Activated CD8-positive, alpha-beta memory T cell treated with anti-CD3 and anti-CD28 coated beads, Interleukin-2, amount 10 ng/mL, durations not matched to agents 7 days and 5 days (primary cell): Measurements from ENCODE around the gene STK32B. TPM values are rescaled to one million over a fixed set of nuclear protein-coding genes. Genes with fewer than 3 reads are reported as not detected.

Experiments used
- ATAC-seq: fragments of 150-1000 bp; cut with Tn5 transposase; one replicate; pipeline ENCODE4 v1.10.0; 2021; ENCODE audit warnings: moderate library complexity
- CTCF ChIA-PET: fragments of 350-600 bp; sonication (Branson Sonifier 250); formaldehyde crosslinking; loops from one replicate; lab custom pipeline; 2021; ENCODE audit warnings: antibody characterized with exemption; lab: Charles Lee
- DNase-seq: peaks from one replicate; pipeline ENCODE4 v3.0.0-alpha.2; 2020
- H3K27ac Mint-ChIP-seq: one replicate; pipeline ENCODE4 v1.8.0; 2021; ENCODE audit warnings: mild to moderate bottlenecking, mixed read lengths
- H3K27me3 Mint-ChIP-seq: one replicate; pipeline ENCODE4 v1.8.0; 2021; ENCODE audit warnings: mixed read lengths
- H3K36me3 Mint-ChIP-seq: one replicate; pipeline ENCODE4 v1.8.0; 2021; ENCODE audit warnings: mild to moderate bottlenecking, mixed read lengths
- H3K4me1 Mint-ChIP-seq: one replicate; pipeline ENCODE4 v1.8.0; 2021; ENCODE audit warnings: mixed read lengths
- H3K4me3 Mint-ChIP-seq: one replicate; pipeline ENCODE4 v1.8.0; 2021; ENCODE audit warnings: mild to moderate bottlenecking, moderate library complexity, mixed read lengths
- H3K9me3 Mint-ChIP-seq: one replicate; pipeline ENCODE4 v1.8.0; 2022; ENCODE audit warnings: low read depth, mixed read lengths
- total RNA-seq, 2 experiments: library from RNA; stranded (reverse); gene quantifications; one replicate each; pipeline ENCODE4 v1.2.3, GENCODE V29; 2021

STK32B gene
- total RNA-seq, 2 experiments from 2014 or later, result not detected

DNA sequence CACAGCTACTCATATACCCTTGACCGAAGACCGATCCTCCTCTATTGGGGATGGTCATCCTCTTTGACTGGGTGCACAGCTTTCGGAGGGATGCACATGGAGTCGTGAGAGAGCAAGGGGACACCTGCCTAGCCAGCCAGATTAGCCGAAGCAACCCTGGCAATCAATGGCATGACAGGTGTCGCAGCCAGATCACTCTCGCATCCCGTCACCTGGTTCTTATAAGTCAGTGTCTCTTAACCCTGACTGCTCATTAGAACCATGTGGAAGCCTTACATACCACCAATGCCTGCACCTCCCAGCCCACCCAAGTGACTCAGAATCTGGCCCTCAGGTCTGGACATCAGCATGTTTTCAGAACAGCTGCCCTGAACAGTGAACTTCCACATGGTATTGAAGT, 407.4 kb downstream of the STK32B start:
- Mint-ChIP-seq H3K4me3 (no peak overlapping the region), H3K36me3 (no peaks in the 10 kb centered on the region), H3K27ac (no peak overlapping the region), H3K4me1 (no peaks in the 10 kb centered on the region), H3K9me3 (no peaks in the 10 kb centered on the region), H3K27me3 (no peaks in the 10 kb centered on the region)
- no peak for DNase-seq
- CTCF ChIA-PET, result no interaction called here
- ATAC-seq, result no peak

DNA sequence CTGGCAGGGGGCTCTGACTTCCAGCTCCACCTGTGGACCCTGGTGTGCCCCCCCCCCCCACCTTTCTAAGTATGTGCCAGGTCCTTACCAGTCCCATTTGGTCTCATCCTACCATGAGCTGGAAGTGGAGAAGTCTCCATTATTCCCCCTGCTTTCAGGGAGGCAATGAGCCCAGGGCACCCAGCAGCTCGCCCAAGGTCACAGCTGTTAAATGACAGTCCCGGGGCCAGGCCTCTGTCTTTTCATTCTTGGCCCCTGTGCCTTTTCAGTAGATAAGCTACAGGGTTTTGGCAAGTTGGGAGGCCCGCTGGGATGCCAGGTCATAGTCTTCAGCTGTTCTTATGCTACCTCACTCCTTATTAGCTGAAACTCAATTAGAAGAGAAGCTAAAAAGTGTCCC, 408.0 kb downstream of the STK32B start:
- DNase-seq, result no peak
- Mint-ChIP-seq H3K4me3 (no peak overlapping the region), H3K27ac (no peak overlapping the region), H3K4me1 (no peaks in the 10 kb centered on the region), H3K36me3 (no peaks in the 10 kb centered on the region), H3K27me3 (no peaks in the 10 kb centered on the region), H3K9me3 (no peaks in the 10 kb centered on the region)
- ATAC-seq, result no peak
- CTCF ChIA-PET, result interaction anchor here (0.9 kb wide), 1 partner anchor 10 kb away, joined by 3 read pairs; no protein-coding TSS in a partner anchor

DNA sequence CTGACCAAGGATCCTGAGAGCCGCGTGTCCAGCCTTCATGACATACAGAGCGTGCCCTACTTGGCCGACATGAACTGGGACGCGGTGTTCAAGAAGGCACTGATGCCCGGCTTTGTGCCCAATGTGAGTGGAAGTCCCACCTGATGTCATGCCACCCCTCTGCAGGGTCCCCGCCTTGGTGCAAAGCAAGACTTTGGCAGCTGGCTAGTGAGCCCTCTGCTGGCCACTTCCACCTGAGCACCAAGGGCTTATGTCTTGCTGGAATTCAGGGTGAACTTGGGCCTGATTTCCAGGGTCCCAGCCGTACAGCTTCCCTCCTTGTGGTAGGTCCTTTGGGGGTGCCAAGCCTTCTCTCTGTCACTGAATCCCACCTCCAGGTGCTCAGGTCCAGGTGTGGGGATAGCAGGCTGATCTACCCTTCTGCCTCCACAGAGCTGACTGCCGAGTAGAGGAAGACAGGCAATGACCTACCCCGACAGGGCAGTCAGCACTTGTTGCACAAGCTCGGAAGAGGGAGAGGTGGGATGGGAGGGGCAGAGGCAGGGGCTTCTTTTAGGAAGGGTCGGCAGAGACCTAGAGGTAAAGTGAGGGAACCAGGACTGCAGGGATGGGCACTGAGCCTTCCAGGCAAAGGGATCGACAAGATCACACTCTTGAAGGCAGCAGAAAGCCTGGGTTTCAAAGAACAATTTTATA, 409.0 kb downstream of the STK32B start:
- no peak for DNase-seq
- Mint-ChIP-seq H3K9me3 (no peaks in the 10 kb centered on the region), H3K36me3 (no peaks in the 10 kb centered on the region)

DNA sequence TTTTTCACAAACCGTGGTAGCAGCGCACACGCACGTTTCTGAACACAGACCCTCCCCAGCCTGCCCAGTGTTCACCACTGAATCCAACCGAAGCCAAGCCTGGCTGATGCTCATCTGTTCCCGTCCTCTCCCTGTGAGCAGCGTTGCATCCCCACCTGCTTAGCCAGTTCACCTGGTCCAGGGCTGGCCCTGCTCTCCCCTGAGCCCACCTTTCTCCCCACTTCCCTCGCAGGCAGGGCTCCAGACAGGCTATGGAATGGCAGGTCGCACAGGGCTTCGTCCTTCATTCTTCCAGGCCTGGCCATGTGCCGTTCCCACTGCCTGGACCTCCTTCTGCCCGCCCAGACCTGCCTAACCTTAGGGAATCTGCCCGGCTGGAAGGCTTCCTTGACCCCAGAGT, 410.2 kb downstream of the STK32B start:
- DNase-seq (no peak), ATAC-seq (no peak)
- CTCF ChIA-PET, result no interaction called here
- Mint-ChIP-seq H3K4me1 (no peaks in the 10 kb centered on the region), H3K27ac (no peak overlapping the region), H3K36me3 (no peaks in the 10 kb centered on the region), H3K4me3 (no peak overlapping the region), H3K9me3 (no peaks in the 10 kb centered on the region), H3K27me3 (no peaks in the 10 kb centered on the region)

More for the DNA sequence above, 409.0 kb downstream of the STK32B start:
- ATAC-seq, result no peak
- no peaks in the 10 kb centered on the region for H3K4me1 Mint-ChIP-seq
- CTCF ChIA-PET, result interaction anchor here (0.9 kb wide), 1 partner anchor 11 kb away, joined by 3 read pairs; no protein-coding TSS in a partner anchor
- no peaks in the 10 kb centered on the region for H3K27me3 Mint-ChIP-seq
- no peak overlapping the region for H3K4me3 Mint-ChIP-seq
- no peak overlapping the region for H3K27ac Mint-ChIP-seq

DNA sequence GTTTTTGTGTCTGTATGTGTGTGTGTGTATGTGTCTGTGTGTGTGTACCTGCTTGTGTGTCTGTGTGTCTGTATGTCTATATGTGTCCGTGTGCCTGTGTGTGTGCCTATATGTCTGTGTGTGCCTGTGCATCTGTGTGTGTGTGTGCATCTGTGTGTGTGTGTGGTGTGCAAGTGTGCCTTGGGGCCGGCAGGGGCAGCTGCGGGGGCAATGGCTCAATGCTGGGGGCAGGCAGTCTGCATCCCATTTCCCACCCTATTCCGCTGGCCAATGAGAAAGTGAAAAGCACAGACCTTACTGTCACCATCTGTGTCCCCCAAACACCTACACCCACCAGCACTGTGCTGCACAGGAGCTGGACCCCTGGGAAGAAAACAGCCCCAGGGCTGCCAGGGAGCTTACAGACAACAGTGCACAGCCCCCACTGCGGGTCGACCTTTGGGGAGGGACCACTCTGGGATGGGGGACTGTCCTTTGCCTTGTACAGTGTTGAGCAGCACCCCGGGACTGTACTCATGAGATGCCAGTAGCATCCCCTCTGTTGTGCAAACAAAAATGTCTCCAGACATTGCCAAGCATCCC, 411.1 kb downstream of the STK32B start:
- ATAC-seq (no peak), DNase-seq (no peak)
- CTCF ChIA-PET, result no interaction called here
- no peak overlapping the region for H3K4me3 Mint-ChIP-seq
- no peaks in the 10 kb centered on the region for H3K27me3 Mint-ChIP-seq
- no peaks in the 10 kb centered on the region for H3K36me3 Mint-ChIP-seq
- H3K27ac Mint-ChIP-seq, result no peak overlapping the region
- H3K9me3 Mint-ChIP-seq, result no peaks in the 10 kb centered on the region
- no peaks in the 10 kb centered on the region for H3K4me1 Mint-ChIP-seq

DNA sequence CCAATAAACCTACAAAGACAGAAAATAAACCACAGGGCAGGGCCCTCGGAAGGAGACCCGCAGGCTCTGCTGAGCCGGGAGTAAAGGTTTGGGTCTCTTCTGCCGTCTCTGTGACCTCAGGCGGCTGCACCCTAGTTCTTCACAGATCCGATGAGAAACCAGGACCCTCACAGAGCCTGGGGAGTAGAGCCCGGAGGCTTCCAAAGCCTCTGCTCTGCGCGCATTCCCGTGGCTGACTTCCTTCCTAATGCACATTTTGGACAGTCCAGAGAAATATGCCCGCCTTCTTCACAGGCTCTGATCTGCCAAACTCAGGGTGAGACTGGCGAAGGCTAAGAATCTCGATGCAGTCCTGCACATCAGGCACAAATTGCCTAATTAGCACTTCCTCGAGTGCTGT, 411.6 kb downstream of the STK32B start:
- Mint-ChIP-seq H3K9me3 (no peaks in the 10 kb centered on the region), H3K27me3 (no peaks in the 10 kb centered on the region), H3K4me3 (no peak overlapping the region), H3K27ac (no peak overlapping the region), H3K4me1 (no peaks in the 10 kb centered on the region), H3K36me3 (no peaks in the 10 kb centered on the region)
- DNase-seq (no peak), ATAC-seq (no peak)
- CTCF ChIA-PET, result no interaction called here

DNA sequence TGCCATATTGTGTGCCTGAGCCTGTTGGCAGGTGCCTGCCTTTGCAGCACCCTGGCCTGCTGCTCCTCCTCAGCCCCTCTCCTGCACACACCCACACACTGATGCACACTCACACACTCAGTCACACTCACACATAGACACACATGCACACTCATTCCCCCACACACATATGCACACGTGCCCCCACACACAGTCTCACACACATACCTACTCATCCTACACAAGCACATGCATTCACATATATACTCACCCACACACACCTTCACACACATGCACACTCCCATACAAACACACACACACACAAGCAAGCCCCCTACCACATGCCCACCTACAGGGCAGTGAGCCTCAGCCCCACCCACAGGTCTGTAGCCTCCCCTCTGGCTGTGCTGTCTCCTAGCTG, 412.1 kb downstream of the STK32B start:
- Mint-ChIP-seq H3K9me3 (no peaks in the 10 kb centered on the region), H3K36me3 (no peaks in the 10 kb centered on the region), H3K4me1 (no peaks in the 10 kb centered on the region), H3K4me3 (no peak overlapping the region), H3K27me3 (no peaks in the 10 kb centered on the region), H3K27ac (no peak overlapping the region)
- DNase-seq, result no peak
- CTCF ChIA-PET, result no interaction called here
- ATAC-seq, result no peak

DNA sequence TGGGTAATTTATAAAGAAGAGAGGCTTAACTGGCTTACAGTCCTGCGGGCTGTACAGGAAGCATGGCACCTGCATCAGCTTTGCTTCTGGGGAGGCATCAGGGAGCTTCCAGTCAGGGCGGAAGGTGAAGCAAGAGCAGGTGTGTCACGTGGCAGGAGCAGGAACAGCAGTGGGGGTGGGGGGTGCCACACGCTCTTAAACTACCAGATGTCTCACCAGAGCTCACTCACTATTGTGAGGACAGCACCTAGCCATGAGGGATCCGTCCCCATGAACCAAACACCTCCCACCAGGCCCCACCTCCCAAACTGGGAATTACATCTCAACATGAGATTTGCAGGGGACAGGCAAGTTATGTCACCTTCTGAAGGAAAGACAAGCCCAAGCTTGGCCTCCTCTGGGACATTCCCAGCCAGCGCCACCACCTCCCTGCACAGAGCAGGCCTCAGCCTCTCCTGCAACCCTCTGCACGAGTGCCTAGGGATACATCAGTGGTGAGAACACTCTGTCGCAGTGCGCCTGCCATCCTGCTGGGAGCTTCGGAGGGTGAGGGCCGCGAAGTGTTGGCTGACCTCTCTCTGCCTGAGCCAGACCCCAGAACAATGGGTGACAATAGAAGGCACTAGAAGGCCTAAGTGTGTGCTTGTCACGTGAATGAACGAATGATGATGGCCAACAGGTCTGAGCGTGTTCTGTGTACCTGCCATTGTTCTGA, 412.8 kb downstream of the STK32B start:
- no peaks in the 10 kb centered on the region for H3K4me1 Mint-ChIP-seq
- H3K9me3 Mint-ChIP-seq, result no peaks in the 10 kb centered on the region
- no peaks in the 10 kb centered on the region for H3K27me3 Mint-ChIP-seq
- no peak for DNase-seq
- no peaks in the 10 kb centered on the region for H3K36me3 Mint-ChIP-seq
- no peak overlapping the region for H3K27ac Mint-ChIP-seq
- no peak overlapping the region for H3K4me3 Mint-ChIP-seq
- ATAC-seq, result no peak
- CTCF ChIA-PET, result no interaction called here

DNA sequence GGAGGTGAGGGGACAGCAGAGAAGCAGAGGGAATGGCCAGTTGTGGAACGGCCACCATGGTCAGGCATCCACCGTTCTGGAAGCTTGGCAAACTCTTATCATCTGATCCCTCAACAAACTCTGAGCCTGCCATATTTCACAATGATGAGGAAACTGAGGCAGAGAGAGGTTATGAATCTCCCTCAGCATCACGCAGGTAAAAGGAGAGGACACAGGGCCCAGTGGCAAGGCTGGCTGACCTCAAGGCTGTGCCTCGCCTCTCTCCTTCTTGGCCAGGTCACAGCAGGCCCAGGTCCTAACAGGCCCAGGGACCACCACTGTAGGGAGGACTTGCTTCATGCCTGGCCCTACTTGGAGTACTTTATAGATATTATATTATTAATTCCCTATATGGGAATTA, 414.2 kb downstream of the STK32B start:
- Mint-ChIP-seq H3K9me3 (no peaks in the 10 kb centered on the region), H3K36me3 (no peaks in the 10 kb centered on the region), H3K27ac (no peak overlapping the region), H3K4me3 (no peak overlapping the region), H3K4me1 (no peaks in the 10 kb centered on the region), H3K27me3 (no peaks in the 10 kb centered on the region)
- ATAC-seq (no peak), DNase-seq (no peak)
- CTCF ChIA-PET, result no interaction called here

DNA sequence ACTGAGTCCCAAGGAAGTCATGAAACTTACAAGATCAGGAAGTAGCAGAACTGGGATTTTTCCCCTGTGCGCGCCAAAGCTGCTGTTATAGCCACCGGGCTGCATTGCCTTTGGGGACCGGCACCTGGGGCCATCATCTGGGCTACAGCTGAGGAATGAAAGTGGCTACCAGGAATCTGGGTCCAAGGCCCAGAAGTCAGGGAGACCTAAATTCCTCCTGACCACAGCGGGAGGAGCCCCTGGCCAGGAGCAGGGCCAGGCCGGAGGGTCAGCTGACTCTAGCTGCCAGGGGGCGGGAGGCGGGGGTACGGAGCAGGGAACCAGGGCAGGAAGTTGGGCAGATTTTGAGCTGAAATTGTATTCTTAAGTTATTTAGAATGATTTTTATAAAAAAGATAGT, 414.7 kb downstream of the STK32B start:
- CTCF ChIA-PET, result no interaction called here
- Mint-ChIP-seq H3K9me3 (no peaks in the 10 kb centered on the region), H3K27me3 (no peaks in the 10 kb centered on the region), H3K27ac (no peak overlapping the region), H3K4me3 (no peak overlapping the region), H3K36me3 (no peaks in the 10 kb centered on the region), H3K4me1 (no peaks in the 10 kb centered on the region)
- DNase-seq, result no peak
- ATAC-seq, result no peak

DNA sequence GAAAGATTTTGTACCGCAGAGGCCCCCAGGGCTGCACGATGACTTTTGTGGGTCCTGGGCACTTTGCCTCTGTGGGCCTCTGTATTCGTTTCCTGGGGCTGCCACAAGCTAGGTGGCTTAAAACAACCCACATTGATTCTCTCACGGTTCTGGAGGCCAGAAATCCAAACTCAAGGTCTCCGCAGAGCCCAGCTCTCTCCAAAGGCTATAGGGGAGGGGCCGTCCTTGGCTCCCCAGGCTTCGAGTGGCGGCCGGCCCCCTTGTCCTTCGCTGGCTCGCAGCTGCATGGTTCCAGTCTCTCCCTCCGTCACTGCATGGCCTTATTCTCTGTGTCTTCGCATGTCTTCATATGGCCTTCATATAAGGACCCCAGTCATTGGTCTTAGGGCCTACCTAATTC, 415.8 kb downstream of the STK32B start:
- Mint-ChIP-seq H3K36me3 (no peaks in the 10 kb centered on the region), H3K27ac (no peak overlapping the region), H3K4me3 (no peak overlapping the region), H3K4me1 (no peaks in the 10 kb centered on the region), H3K27me3 (no peaks in the 10 kb centered on the region), H3K9me3 (no peaks in the 10 kb centered on the region)
- no peak for ATAC-seq
- DNase-seq, result no peak
- CTCF ChIA-PET, result no interaction called here

DNA sequence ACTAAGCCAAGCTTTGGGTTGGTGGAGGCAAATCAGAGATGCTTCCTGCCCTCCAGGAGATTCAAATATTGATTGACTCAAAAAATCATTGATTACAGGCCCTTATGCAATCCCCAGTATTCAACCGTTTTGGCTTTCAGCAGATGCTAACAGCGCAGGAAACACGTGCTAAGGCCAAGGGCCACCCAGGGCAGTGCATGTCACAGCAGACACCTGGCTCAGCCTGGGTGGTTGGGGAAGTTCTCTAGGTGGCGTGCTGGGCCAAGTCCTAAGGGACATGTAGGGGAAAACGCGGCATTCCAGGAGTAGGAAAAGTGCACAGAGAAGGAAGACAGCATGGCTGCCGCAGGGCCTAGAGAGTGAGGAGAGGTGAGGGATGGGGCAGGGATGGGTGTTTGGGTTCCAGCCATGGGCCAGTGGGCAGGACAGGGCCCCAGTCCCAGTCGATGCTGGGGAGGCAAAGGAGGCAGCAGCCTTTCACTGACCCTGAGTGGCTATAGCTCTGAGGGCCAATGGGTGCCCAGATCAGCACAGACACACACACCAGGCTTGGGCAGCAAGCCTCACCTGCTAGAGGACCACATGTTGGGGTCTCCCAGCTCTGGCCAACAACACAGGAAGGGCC, 418.0 kb downstream of the STK32B start:
- Mint-ChIP-seq H3K4me1 (no peaks in the 10 kb centered on the region), H3K36me3 (no peaks in the 10 kb centered on the region), H3K27me3 (no peaks in the 10 kb centered on the region), H3K27ac (no peak overlapping the region), H3K4me3 (no peak overlapping the region), H3K9me3 (no peaks in the 10 kb centered on the region)
- CTCF ChIA-PET, result no interaction called here
- no peak for DNase-seq
- ATAC-seq, result no peak

DNA sequence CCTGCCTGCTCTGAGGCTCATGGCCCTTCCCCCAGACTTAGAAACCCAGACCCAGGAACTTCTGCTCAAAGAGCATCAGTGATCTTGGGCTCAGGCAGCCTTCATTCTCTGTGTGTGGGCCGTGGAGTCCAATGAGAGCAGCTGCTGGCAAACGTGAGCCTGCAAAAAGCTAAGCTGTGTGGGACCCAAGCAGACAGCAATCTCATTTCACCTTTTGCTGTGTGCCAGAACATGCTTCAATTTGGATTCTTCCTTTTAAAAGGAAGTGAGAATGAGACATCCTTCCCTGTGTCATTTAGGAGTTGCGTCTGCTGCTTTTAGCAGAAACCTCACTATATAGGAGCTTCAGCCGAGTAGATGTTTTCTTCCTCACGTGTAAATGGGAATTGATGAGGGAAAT, 418.6 kb downstream of the STK32B start:
- Mint-ChIP-seq H3K27ac (no peak overlapping the region), H3K4me1 (no peaks in the 10 kb centered on the region), H3K36me3 (no peaks in the 10 kb centered on the region), H3K4me3 (no peak overlapping the region), H3K9me3 (no peaks in the 10 kb centered on the region), H3K27me3 (no peaks in the 10 kb centered on the region)
- no peak for ATAC-seq
- DNase-seq, result no peak
- CTCF ChIA-PET, result no interaction called here
